HG02870 (cell line): Measurements from ENCODE around the gene RASGRF1.

ENCODE experiments used
- ATAC-seq: cut with Tn5 transposase; IDR thresholded peaks from one replicate; pipeline ENCODE4 v1.9.1; 2021; ENCODE audit warnings: mild to moderate bottlenecking, moderate library complexity; ENCODE audit not compliant: unreplicated experiment

Gene RASGRF1

GRCh38 chr15:79099692-79100091 lies 9.1 kb upstream of the RASGRF1 start:
- no peak for ATAC-seq

- no peak for ATAC-seq
Measured at GRCh38 chr15:79094611-79095021, 4.0 kb upstream of the RASGRF1 start.

GRCh38 chr15:79093352-79093935 lies 2.9 kb upstream of the RASGRF1 start:
- no peak for ATAC-seq

GRCh38 chr15:79092382-79092781 lies 1.8 kb upstream of the RASGRF1 start:
- no peak for ATAC-seq

- ATAC-seq: no peak
Measured at GRCh38 chr15:79091204-79091867, 756 bp upstream of the RASGRF1 start.

- no peak for ATAC-seq
Measured at GRCh38 chr15:79089890-79090486, 592 bp downstream of the RASGRF1 start.

- no peak for ATAC-seq
Measured at GRCh38 chr15:79089331-79089889, 1.2 kb downstream of the RASGRF1 start.

- ATAC-seq: no peak
Measured at GRCh38 chr15:79088426-79089205, 2.0 kb downstream of the RASGRF1 start.

- ATAC-seq: no peak
Measured at GRCh38 chr15:79086814-79087213, 3.8 kb downstream of the RASGRF1 start.

GRCh38 chr15:79084308-79084968 lies 6.1 kb downstream of the RASGRF1 start:
- no peak for ATAC-seq

- no peak for ATAC-seq
Measured at GRCh38 chr15:79083154-79083553, 7.4 kb downstream of the RASGRF1 start.

GRCh38 chr15:79082363-79083070 lies 8.1 kb downstream of the RASGRF1 start:
- ATAC-seq: no peak

GRCh38 chr15:79078763-79079410 lies 11.7 kb downstream of the RASGRF1 start:
- no peak for ATAC-seq

GRCh38 chr15:79078003-79078402 lies 12.6 kb downstream of the RASGRF1 start:
- ATAC-seq: no peak

- no peak for ATAC-seq
Measured at GRCh38 chr15:79076661-79077060, 13.9 kb downstream of the RASGRF1 start.

GRCh38 chr15:79075256-79075655 lies 15.3 kb downstream of the RASGRF1 start:
- no peak for ATAC-seq

- no peak for ATAC-seq
Measured at GRCh38 chr15:79073336-79073735, 17.2 kb downstream of the RASGRF1 start.

- no peak for ATAC-seq
Measured at GRCh38 chr15:79071901-79072300, 18.7 kb downstream of the RASGRF1 start.

- ATAC-seq: no peak
Measured at GRCh38 chr15:79068790-79069189, 21.8 kb downstream of the RASGRF1 start.

- no peak for ATAC-seq
Measured at GRCh38 chr15:79067969-79068368, 22.6 kb downstream of the RASGRF1 start.
